A549 (cell line): ENCODE results near the gene MGRN1. TPM values are rescaled to one million over a fixed set of nuclear protein-coding genes. Genes with fewer than 3 reads are reported as not detected.
A peak's percentile ranks its signal among the peaks of the same experiment; 100 is the strongest.

Experiments used
- ATAC-seq, 2 experiments: fragments of 200-7000 bp in 1 of 2; fragments of >200 bp in 1 of 2; cut with Nextera tagmentation in 1 of 2; cut with Tn5 transposase in 1 of 2; 3 replicates each; pipeline versions ENCODE4 v1.8.0 to v1.9.1; 2018 to 2020; ENCODE audit warnings: mild to moderate bottlenecking in 1 of 2, moderate library complexity in 1 of 2
- CTCF ChIA-PET: fragments of 300-600 bp; sonication (Branson Sonifier 250); formaldehyde crosslinking; extraction: SDS; loops from one replicate; lab custom pipeline; 2021; ENCODE audit warnings: antibody characterized with exemption, inconsistent platforms; lab: Yijun Ruan, JAX
- POLR2A ChIA-PET: fragments of 350-600 bp; formaldehyde crosslinking; extraction: SDS; loops from one replicate; lab custom pipeline; 2021; ENCODE audit warnings: antibody characterized with exemption, inconsistent platforms; lab: Yijun Ruan, JAX
- DNase-seq, 2 experiments: peaks; one replicate each; pipeline versions ENCODE4 v3.0.0 to v3.0.0-alpha.2; 2011 to 2016; ENCODE audit warnings: low read depth in 1 of 2, low spot score in 1 of 2
- FAIRE-seq: peaks from 2 replicates; lab custom pipeline; 2011; peaks lifted over from hg19 to GRCh38; lab: Jason Lieb, UNC
- H3K27ac ChIP-seq, 2 experiments: fragments of >200 bp; sonication (Bioruptor Twin); formaldehyde crosslinking; 3 replicates each; pipeline ENCODE4 v1.5.1; 2016 to 2017
- H3K4me1 ChIP-seq: fragments of >200 bp; sonication (Bioruptor Twin); formaldehyde crosslinking; 3 replicates; pipeline ENCODE4 v1.6.1; 2016
- H3K4me2 ChIP-seq: fragments of >200 bp; sonication (Bioruptor Twin); formaldehyde crosslinking; 3 replicates; pipeline ENCODE4 v1.6.1; 2016
- H3K4me3 ChIP-seq: fragments of >200 bp; sonication (Bioruptor Twin); formaldehyde crosslinking; 3 replicates; pipeline ENCODE4 v1.5.1; 2016
- H3K9me3 ChIP-seq: fragments of >200 bp; sonication (Bioruptor Twin); formaldehyde crosslinking; 3 replicates; pipeline ENCODE4 v1.6.1; 2016
- FOSL2 ChIP-seq, 2 experiments: fragments of 450-650 bp in 1 of 2; fragments of >200 bp in 1 of 2; sonication (Bioruptor Twin) in 1 of 2; formaldehyde crosslinking; IDR thresholded peaks; 2 replicates each; pipeline versions ENCODE4 v1.5.0 to v1.6.1; 2016 to 2020; ENCODE audit warnings: mild to moderate bottlenecking in 1 of 2, moderate library complexity in 1 of 2
- HEYL ChIP-seq: fragments of 250-450 bp; sonication (Bioruptor Pico); IDR thresholded peaks from 2 replicates; pipeline ENCODE4 v1.8.0; 2021; ENCODE audit warnings: mild to moderate bottlenecking, moderate library complexity
- HOXA7 ChIP-seq: fragments of 250-450 bp; sonication (Bioruptor Pico); IDR thresholded peaks from 2 replicates; pipeline ENCODE4 v1.5.0; 2020; ENCODE audit warnings: mild to moderate bottlenecking, moderate library complexity
- JUNB ChIP-seq: fragments of >200 bp; sonication (Bioruptor Twin); formaldehyde crosslinking; IDR thresholded peaks from 2 replicates; pipeline ENCODE4 v1.6.1; 2016
- MAX ChIP-seq: IDR thresholded peaks from 2 replicates; pipeline ENCODE4 v1.6.1; 2012
- MYC ChIP-seq: IDR thresholded peaks from 2 replicates; pipeline ENCODE4 v1.6.1; 2012; ENCODE audit warnings: mild to moderate bottlenecking, inconsistent platforms, low read length, improper control_type of control experiment, borderline replicate concordance
- NPAS2 ChIP-seq: fragments of 250-450 bp; sonication (Bioruptor Pico); IDR thresholded peaks from 2 replicates; pipeline ENCODE4 v1.8.0; 2022; ENCODE audit warnings: mild to moderate bottlenecking, moderate library complexity, borderline replicate concordance
- POLR2A ChIP-seq: IDR thresholded peaks from 2 replicates; pipeline ENCODE4 v1.6.1; 2012; ENCODE audit warnings: mild to moderate bottlenecking, low read length
- POLR2AphosphoS2 ChIP-seq: conservative IDR thresholded peaks from 2 replicates; pipeline ENCODE4 v1.6.1; 2012; ENCODE audit warnings: low read length, improper control_type of control experiment, inconsistent platforms
- RCOR1 ChIP-seq: fragments of 150-350 bp; IDR thresholded peaks from 2 replicates; pipeline ENCODE4 v1.6.1; 2014; ENCODE audit warnings: antibody characterized with exemption, low read length, low read depth
- REST ChIP-seq: fragments of 200-600 bp; sonication (generic); IDR thresholded peaks from 2 replicates; pipeline ENCODE4 v1.6.1; 2016; ENCODE audit warnings: antibody characterized with exemption, mild to moderate bottlenecking, moderate library complexity
- RNF2 ChIP-seq: fragments of 200-600 bp; sonication (generic); IDR thresholded peaks from 2 replicates; pipeline ENCODE4 v1.6.1; 2016; ENCODE audit warnings: low read depth, mild to moderate bottlenecking, antibody characterized with exemption, moderate library complexity, borderline replicate concordance
- SMC3 ChIP-seq: fragments of >200 bp; sonication (Bioruptor Twin); formaldehyde crosslinking; IDR thresholded peaks from 3 replicates; pipeline ENCODE4 v1.6.1; 2018; ENCODE audit warnings: inconsistent platforms
- TFCP2L1 ChIP-seq: fragments of 250-450 bp; sonication (Bioruptor Pico); IDR thresholded peaks from 2 replicates; pipeline ENCODE4 v1.5.0; 2021; ENCODE audit warnings: mild to moderate bottlenecking
- ZC3H11A ChIP-seq: fragments of 450-650 bp; IDR thresholded peaks from 2 replicates; pipeline ENCODE4 v1.6.1; 2014; ENCODE audit warnings: antibody characterized with exemption, mild to moderate bottlenecking
- WGBS: methylation state at CpG from one replicate; pipeline ENCODE4 v1.1.6; 2017; ENCODE audit errors: missing lambda C conversion rate; 5-methylcytosine and 5-hydroxymethylcytosine counted together
- polyA plus RNA-seq, 4 experiments: library from polyadenylated mRNA; depleted of rRNA in 3 of 4; stranded (reverse); fragments of >200 nt; fragmentation: RNase III in 1 of 4; extraction: RNeasy Plus Mini Kit Qiagen cat#74134 plus additional on column Dnase treatment in 1 of 4; gene quantifications; 2 replicates in 3 of 4; 3 replicates in 1 of 4; pipeline ENCODE4 v1.2.3, GENCODE V29; 2011 to 2017
- TF ChIP-seq, protein P1 (sequence below): fragments of >200 bp; sonication (Bioruptor Twin); formaldehyde crosslinking; IDR thresholded peaks from 3 replicates; pipeline ENCODE4 v1.5.1; 2016
- TF ChIP-seq, protein P2 (sequence below): IDR thresholded peaks from 2 replicates; pipeline ENCODE4 v1.6.1; 2012; ENCODE audit warnings: low read depth, borderline replicate concordance
- TF ChIP-seq, protein P3 (sequence below): fragments of 450-650 bp; IDR thresholded peaks from 2 replicates; pipeline ENCODE4 v1.6.1; 2014; ENCODE audit warnings: antibody characterized with exemption

Gene MGRN1
- polyA plus RNA-seq, 2 of the 4 experiments (the other 2 are of a cell fraction): 4.3 to 29.9 TPM

- ChIA-PET CTCF (interaction anchor here (1.0 to 3.2 kb wide), 5 partner anchors 11 to 107 kb away, joined by 3 to 16 read pairs (median 4); partner anchors contain the start of gene MGRN1), POLR2A (no interaction called here)
- Histone ChIP-seq H3K4me2 (peak overlapping the region; percentile 99), H3K4me1 (peaks cover 35% of the 10 kb centered on the region), H3K27ac (peak overlapping the region; percentile 93 to 98), H3K9me3 (no peaks in the 10 kb centered on the region), H3K4me3 (peak overlapping the region; percentile 89)
- 67% methylated on average over 13 of the region's 14 CpGs for WGBS
- no peak for ATAC-seq
- no peak for DNase-seq
- TF ChIP-seq JUNB: no peak
- TF ChIP-seq MYC: no peak
- no peak for FAIRE-seq
These were observed 11.5 kb upstream of the MGRN1 start for GRCh38 chr16:4612977-4613635.

GRCh38 chr16:4613636-4614570 is 10.7 kb upstream of the MGRN1 start:
- ChIA-PET POLR2A (interaction anchor here (0.6 kb wide), 1 partner anchor 186 kb away, joined by 3 read pairs; no protein-coding TSS in a partner anchor), CTCF (interaction anchor here (1.0 to 3.2 kb wide), 5 partner anchors 10 to 65 kb away, joined by 3 to 16 read pairs (median 4); partner anchors contain the start of gene MGRN1)
- TF ChIP-seq MYC (peak; percentile 50; the same call in 1 of the 2 replicates), POLR2AphosphoS2 (no peak), FOSL2 (IDR thresholded peaks at IDR 0.05) (no peak), FOSL2 (CRISPR knock-in tag; IDR thresholded peaks at IDR 0.05) (no peak), RCOR1 (no peak), REST (no peak), POLR2A (peak; percentile 19; the same call in 1 of the 2 replicates), MAX (peak; percentile 72), ZC3H11A (no peak)
- no peaks in the 10 kb centered on the region for H3K9me3 ChIP-seq
- FAIRE-seq: no peak
- 2% methylated on average over 51 of the region's 92 CpGs for WGBS
- DNase-seq: peak in 1 of 2 experiments; percentile 36
- peak overlapping the region; percentile 99 for H3K4me2 ChIP-seq
- peak overlapping the region; percentile 89 for H3K4me3 ChIP-seq
- ATAC-seq: 0 out of 6 replicates have a peak, but pooled peaks of 1 of the 2 experiments have one; percentile 0
- peak overlapping the region; percentile 93 to 98 for H3K27ac ChIP-seq
- H3K4me1 ChIP-seq: peaks cover 40% of the 10 kb centered on the region

- Histone ChIP-seq H3K4me1 (peaks cover 42% of the 10 kb centered on the region), H3K4me2 (peak within 1 kb of the TSS; percentile 99), H3K9me3 (no peaks in the 10 kb centered on the region), H3K4me3 (peak within 1 kb of the TSS; percentile 89), H3K27ac (peak within 1 kb of the TSS; percentile 93 to 98)
- no peak for FAIRE-seq
- DNase-seq: peak; percentile 89 to 93
- ChIA-PET CTCF (interaction anchor here (1.1 to 2.4 kb wide), 2 partner anchors 16 to 29 kb away, joined by 3 to 7 read pairs; no protein-coding TSS in a partner anchor), POLR2A (interaction anchor here (0.6 to 1.5 kb wide), 2 partner anchors 9 to 187 kb away, joined by 3 to 4 read pairs; no protein-coding TSS in a partner anchor)
- 45% methylated on average over 21 of the region's 100 CpGs for WGBS
- ATAC-seq: peak; percentile 73 to 83
- TF ChIP-seq SMC3 (no peak), ZC3H11A (no peak), HOXA7 (no peak), NPAS2 (CRISPR knock-in tag) (no peak), TFCP2L1 (CRISPR knock-in tag) (no peak), HEYL (CRISPR knock-in tag) (no peak), RNF2 (no peak)
- TF ChIP-seq, protein P1, sequence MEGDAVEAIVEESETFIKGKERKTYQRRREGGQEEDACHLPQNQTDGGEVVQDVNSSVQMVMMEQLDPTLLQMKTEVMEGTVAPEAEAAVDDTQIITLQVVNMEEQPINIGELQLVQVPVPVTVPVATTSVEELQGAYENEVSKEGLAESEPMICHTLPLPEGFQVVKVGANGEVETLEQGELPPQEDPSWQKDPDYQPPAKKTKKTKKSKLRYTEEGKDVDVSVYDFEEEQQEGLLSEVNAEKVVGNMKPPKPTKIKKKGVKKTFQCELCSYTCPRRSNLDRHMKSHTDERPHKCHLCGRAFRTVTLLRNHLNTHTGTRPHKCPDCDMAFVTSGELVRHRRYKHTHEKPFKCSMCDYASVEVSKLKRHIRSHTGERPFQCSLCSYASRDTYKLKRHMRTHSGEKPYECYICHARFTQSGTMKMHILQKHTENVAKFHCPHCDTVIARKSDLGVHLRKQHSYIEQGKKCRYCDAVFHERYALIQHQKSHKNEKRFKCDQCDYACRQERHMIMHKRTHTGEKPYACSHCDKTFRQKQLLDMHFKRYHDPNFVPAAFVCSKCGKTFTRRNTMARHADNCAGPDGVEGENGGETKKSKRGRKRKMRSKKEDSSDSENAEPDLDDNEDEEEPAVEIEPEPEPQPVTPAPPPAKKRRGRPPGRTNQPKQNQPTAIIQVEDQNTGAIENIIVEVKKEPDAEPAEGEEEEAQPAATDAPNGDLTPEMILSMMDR: no peak
- TF ChIP-seq, protein P2, sequence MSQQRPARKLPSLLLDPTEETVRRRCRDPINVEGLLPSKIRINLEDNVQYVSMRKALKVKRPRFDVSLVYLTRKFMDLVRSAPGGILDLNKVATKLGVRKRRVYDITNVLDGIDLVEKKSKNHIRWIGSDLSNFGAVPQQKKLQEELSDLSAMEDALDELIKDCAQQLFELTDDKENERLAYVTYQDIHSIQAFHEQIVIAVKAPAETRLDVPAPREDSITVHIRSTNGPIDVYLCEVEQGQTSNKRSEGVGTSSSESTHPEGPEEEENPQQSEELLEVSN: peak; percentile 63; the same call in 1 of the 2 replicates
- TF ChIP-seq, protein P3, sequence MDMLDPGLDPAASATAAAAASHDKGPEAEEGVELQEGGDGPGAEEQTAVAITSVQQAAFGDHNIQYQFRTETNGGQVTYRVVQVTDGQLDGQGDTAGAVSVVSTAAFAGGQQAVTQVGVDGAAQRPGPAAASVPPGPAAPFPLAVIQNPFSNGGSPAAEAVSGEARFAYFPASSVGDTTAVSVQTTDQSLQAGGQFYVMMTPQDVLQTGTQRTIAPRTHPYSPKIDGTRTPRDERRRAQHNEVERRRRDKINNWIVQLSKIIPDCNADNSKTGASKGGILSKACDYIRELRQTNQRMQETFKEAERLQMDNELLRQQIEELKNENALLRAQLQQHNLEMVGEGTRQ: no peak
These were observed 9.8 kb upstream of the MGRN1 start, which contains the start of gene UBALD1 for GRCh38 chr16:4614571-4615383. UBALD1 (minus strand) TSS chr16:4614888; CDS start chr16:4614797, 91 bp downstream.
